Breast epithelium (tissue), 4 donors: ENCODE measurements around the gene TAF1L. TPM values are rescaled to one million over a fixed set of nuclear protein-coding genes. Genes with fewer than 3 reads are reported as not detected.

Source experiments
- DNase-seq, 2 donors: peaks; one replicate each; pipeline ENCODE4 v3.0.0-alpha.2; 2019; ENCODE audit warnings: low spot score in 2 of 2
- H3K27ac ChIP-seq, 2 donors: fragments of 200-600 bp; sonication (generic) in 1 of 2; one replicate each; pipeline ENCODE4 v1.5.1; 2016 to 2019; ENCODE audit warnings: mild to moderate bottlenecking in 1 of 2
- H3K27me3 ChIP-seq, 2 donors: fragments of 200-600 bp; sonication (generic) in 1 of 2; one replicate each; pipeline versions ENCODE4 v1.5.1 to v1.6.0; 2017 to 2019; ENCODE audit warnings: control low read depth in 1 of 2, mild to moderate bottlenecking in 1 of 2
- H3K36me3 ChIP-seq: fragments of 200-600 bp; one replicate; pipeline ENCODE4 v1.5.1; 2019
- H3K4me1 ChIP-seq, 2 donors: fragments of 200-600 bp; sonication (generic); one replicate each; pipeline ENCODE4 v1.5.1; 2016 to 2019; ENCODE audit warnings: control low read depth in 1 of 2
- H3K4me3 ChIP-seq, 3 donors: fragments of 200-600 bp; sonication (generic); 1 replicate in 2 of 3; 2 replicates in 1 of 3; pipeline ENCODE4 v1.5.1; 2016 to 2019; ENCODE audit warnings: mild to moderate bottlenecking in 3 of 3, moderate library complexity in 2 of 3
- H3K9me3 ChIP-seq, 2 donors: fragments of 200-600 bp; sonication (generic) in 1 of 2; one replicate each; pipeline ENCODE4 v1.5.1; 2016 to 2019; ENCODE audit warnings: control low read depth in 1 of 2
- CTCF ChIP-seq, 3 donors: fragments of 450-650 bp; IDR thresholded peaks; one replicate each; pipeline ENCODE4 v1.5.1; 2016 to 2017; ENCODE audit warnings: antibody characterized with exemption in 3 of 3, mild to moderate bottlenecking in 3 of 3, moderate library complexity in 3 of 3
- POLR2A ChIP-seq: fragments of 450-650 bp; IDR thresholded peaks from one replicate; pipeline ENCODE4 v1.6.1; 2016; ENCODE audit warnings: antibody characterized with exemption, mild to moderate bottlenecking, moderate library complexity
- POLR2AphosphoS5 ChIP-seq, 3 donors: sonication (generic); formaldehyde crosslinking; IDR thresholded peaks; one replicate each; pipeline ENCODE4 v1.6.1; 2017; ENCODE audit warnings: antibody characterized with exemption in 3 of 3
- intact Hi-C: fragments of 100-400 bp; cut with DNase I; formaldehyde crosslinking; loops from one replicate; pipeline ENCODE4 v1.15.1; 2023; ENCODE audit warnings: low total_unique reads
- total RNA-seq, 3 donors: library from RNA; depleted of rRNA; stranded (reverse); fragments of >200 nt; gene quantifications; one replicate each; pipeline ENCODE4 v1.1.0, GENCODE V29; 2016

Gene TAF1L
- total RNA-seq, 3 donors from 2014 or later: not detected

- Histone ChIP-seq H3K27me3 (no peaks in the 10 kb centered on the region), H3K4me1 (no peaks in the 10 kb centered on the region), H3K4me3 (no peak overlapping the region), H3K9me3 (no peaks in the 10 kb centered on the region), H3K36me3 (no peaks in the 10 kb centered on the region), H3K27ac (no peak overlapping the region)
- no peak for TF ChIP-seq POLR2A
- no peak for TF ChIP-seq POLR2AphosphoS5 (IDR thresholded peaks at IDR 0.05)
- TF ChIP-seq CTCF (IDR thresholded peaks at IDR 0.05): no peak
- intact Hi-C loops: loop anchor here (5.0 to 10.0 kb wide), 2 partner anchors 203 to 374 kb away; no protein-coding TSS in a partner anchor
- no peak for DNase-seq
Measured at GRCh38 chr9:32580631-32581300, 54.7 kb downstream of the TAF1L start.

- Histone ChIP-seq H3K4me1 (no peaks in the 10 kb centered on the region), H3K36me3 (no peaks in the 10 kb centered on the region), H3K4me3 (no peak overlapping the region), H3K9me3 (no peaks in the 10 kb centered on the region), H3K27ac (no peak overlapping the region), H3K27me3 (no peaks in the 10 kb centered on the region)
- intact Hi-C loops: loop anchor here (5.0 to 10.0 kb wide), 2 partner anchors 203 to 375 kb away; no protein-coding TSS in a partner anchor
- peak; percentile 57 to 66 for DNase-seq
- TF ChIP-seq POLR2AphosphoS5 (IDR thresholded peaks at IDR 0.05): no peak
- TF ChIP-seq CTCF (IDR thresholded peaks at IDR 0.05): peak; percentile 63 to 82 (median 81)
- no peak for TF ChIP-seq POLR2A
Measured at GRCh38 chr9:32579706-32580331, 55.6 kb downstream of the TAF1L start.

Other genes starting within 250 kb of the TAF1L start
- gene RIGI, start 109.5 kb downstream of the TAF1L start, total RNA-seq: 10 to 100 TPM in 2 of 3 donors, 1 to 10 TPM in 1; 6.4 to 16.7 (median 12.5) TPM
- 1 to 10 TPM; 5.6 to 8.6 (median 5.6) TPM for gene SMIM27, start 83.3 kb downstream of the TAF1L start, total RNA-seq
- gene TOPORS, start 83.1 kb downstream of the TAF1L start, total RNA-seq: 10 to 100 TPM; 20.2 to 35.6 (median 26.5) TPM
- 10 to 100 TPM; 26.2 to 37.4 (median 30.0) TPM for gene NDUFB6, start 62.5 kb downstream of the TAF1L start, total RNA-seq
- gene TMEM215, start 147.9 kb upstream of the TAF1L start, total RNA-seq: not detected